ENCODE results near the gene MRPL37. TPM values are rescaled to one million over a fixed set of nuclear protein-coding genes. Genes with fewer than 3 reads are reported as not detected.

MRPL37 gene
- total RNA-seq, 2 experiments from 2014 or later: 107 to 126 TPM

- H3K79me2 ChIP-seq (ENCODE audit: insufficient read depth, low read depth, low read length): no peaks in the 10 kb centered on the region
- no TSS peak for BruUV-seq (replicated peaks)
- no peak overlapping the region for H3K4me3 ChIP-seq (ENCODE audit: low read depth, low read length, poor library complexity, severe bottlenecking)
- intact Hi-C loops (cut with micrococcal nuclease; ENCODE audit: unreplicated experiment): no loop called here
- H3K4me2 ChIP-seq (ENCODE audit: low read length): no peak overlapping the region
- H3K9me3 ChIP-seq (ENCODE audit: low read length): no peaks in the 10 kb centered on the region
- CTCF ChIA-PET (ENCODE audit: unreplicated experiment): no interaction called here
- H4K20me1 ChIP-seq (ENCODE audit: insufficient read depth, low read length): no peaks in the 10 kb centered on the region
- no peaks in the 10 kb centered on the region for H3K4me1 ChIP-seq (ENCODE audit: insufficient read depth, low read length, poor library complexity, severe bottlenecking)
- no peak overlapping the region for H2AFZ ChIP-seq (ENCODE audit: low read length)
- POLR2A ChIA-PET: no interaction called here
- TF ChIP-seq, protein P1, sequence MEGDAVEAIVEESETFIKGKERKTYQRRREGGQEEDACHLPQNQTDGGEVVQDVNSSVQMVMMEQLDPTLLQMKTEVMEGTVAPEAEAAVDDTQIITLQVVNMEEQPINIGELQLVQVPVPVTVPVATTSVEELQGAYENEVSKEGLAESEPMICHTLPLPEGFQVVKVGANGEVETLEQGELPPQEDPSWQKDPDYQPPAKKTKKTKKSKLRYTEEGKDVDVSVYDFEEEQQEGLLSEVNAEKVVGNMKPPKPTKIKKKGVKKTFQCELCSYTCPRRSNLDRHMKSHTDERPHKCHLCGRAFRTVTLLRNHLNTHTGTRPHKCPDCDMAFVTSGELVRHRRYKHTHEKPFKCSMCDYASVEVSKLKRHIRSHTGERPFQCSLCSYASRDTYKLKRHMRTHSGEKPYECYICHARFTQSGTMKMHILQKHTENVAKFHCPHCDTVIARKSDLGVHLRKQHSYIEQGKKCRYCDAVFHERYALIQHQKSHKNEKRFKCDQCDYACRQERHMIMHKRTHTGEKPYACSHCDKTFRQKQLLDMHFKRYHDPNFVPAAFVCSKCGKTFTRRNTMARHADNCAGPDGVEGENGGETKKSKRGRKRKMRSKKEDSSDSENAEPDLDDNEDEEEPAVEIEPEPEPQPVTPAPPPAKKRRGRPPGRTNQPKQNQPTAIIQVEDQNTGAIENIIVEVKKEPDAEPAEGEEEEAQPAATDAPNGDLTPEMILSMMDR (conservative IDR thresholded peaks at IDR 0.05; ENCODE audit: low read length): no peak
- TF ChIP-seq EZH2phosphoT487 (IDR thresholded peaks at IDR 0.05; ENCODE audit: borderline replicate concordance, low read depth, low read length): no peak
- H3K9me2 ChIP-seq (ENCODE audit: insufficient read depth, low read length): no peaks in the 10 kb centered on the region
- DNase-seq (ENCODE audit: low spot score): no peak
- no peak overlapping the region for H3K27ac ChIP-seq (ENCODE audit: low read depth, low read length, poor library complexity, severe bottlenecking)
- H3K36me3 ChIP-seq (ENCODE audit: insufficient read depth, low read length): peaks cover 6% of the 10 kb centered on the region
These were observed 43.1 kb downstream of the MRPL37 start for GRCh38 chr1:54243022-54243421.

DNA sequence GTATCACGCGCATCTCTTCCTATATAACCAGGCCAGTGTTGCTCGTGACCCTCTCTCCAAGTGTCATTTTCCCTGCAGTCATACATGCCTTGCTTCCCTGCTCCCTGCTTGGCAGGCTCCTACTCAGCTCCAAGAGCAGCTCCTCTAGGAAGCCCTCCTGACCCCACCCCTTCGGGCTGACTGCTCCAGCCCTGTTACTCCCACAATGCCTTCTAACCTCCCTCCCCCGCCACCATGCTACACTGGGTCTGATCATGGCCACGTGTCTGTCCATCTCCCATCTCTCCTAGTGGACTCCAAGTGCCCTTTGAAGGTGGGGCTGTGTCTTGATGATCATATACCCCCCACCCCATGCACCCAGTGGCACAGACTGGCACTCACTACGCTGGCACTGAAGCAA lies 44.7 kb downstream of the MRPL37 start:
- Histone ChIP-seq H3K27ac (ENCODE audit: low read depth, low read length, poor library complexity, severe bottlenecking) (no peak overlapping the region), H2AFZ (ENCODE audit: low read length) (no peak overlapping the region), H3K4me3 (ENCODE audit: low read depth, low read length, poor library complexity, severe bottlenecking) (no peak overlapping the region), H4K20me1 (ENCODE audit: insufficient read depth, low read length) (no peaks in the 10 kb centered on the region), H3K9me3 (ENCODE audit: low read length) (no peaks in the 10 kb centered on the region), H3K4me1 (ENCODE audit: insufficient read depth, low read length, poor library complexity, severe bottlenecking) (no peaks in the 10 kb centered on the region), H3K36me3 (ENCODE audit: insufficient read depth, low read length) (no peaks in the 10 kb centered on the region), H3K4me2 (ENCODE audit: low read length) (no peak overlapping the region), H3K79me2 (ENCODE audit: insufficient read depth, low read depth, low read length) (no peaks in the 10 kb centered on the region), H3K9me2 (ENCODE audit: insufficient read depth, low read length) (no peaks in the 10 kb centered on the region)
- ChIA-PET CTCF (ENCODE audit: unreplicated experiment) (no interaction called here), POLR2A (interaction anchor here (0.8 kb wide), 1 partner anchor 287 kb away, joined by 3 read pairs; no protein-coding TSS in a partner anchor)
- DNase-seq (ENCODE audit: low spot score): no peak
- no peak for TF ChIP-seq EZH2phosphoT487 (IDR thresholded peaks at IDR 0.05; ENCODE audit: borderline replicate concordance, low read depth, low read length)
- TF ChIP-seq, protein P1 (conservative IDR thresholded peaks at IDR 0.05; ENCODE audit: low read length): no peak
- intact Hi-C loops (cut with micrococcal nuclease; ENCODE audit: unreplicated experiment): no loop called here
- no TSS peak for BruUV-seq (replicated peaks)

- Histone ChIP-seq H3K79me2 (ENCODE audit: insufficient read depth, low read depth, low read length) (no peaks in the 10 kb centered on the region), H3K9me3 (ENCODE audit: low read length) (no peaks in the 10 kb centered on the region)
- CTCF ChIA-PET (ENCODE audit: unreplicated experiment): no interaction called here
These were observed 45.5 kb downstream of the MRPL37 start for GRCh38 chr1:54245501-54245900.

More at GRCh38 chr1:54245501-54245900, 45.5 kb downstream of the MRPL37 start:
- no peaks in the 10 kb centered on the region for H3K36me3 ChIP-seq (ENCODE audit: insufficient read depth, low read length)
- DNase-seq (ENCODE audit: low spot score): no peak
- intact Hi-C loops (cut with micrococcal nuclease; ENCODE audit: unreplicated experiment): no loop called here
- H3K9me2 ChIP-seq (ENCODE audit: insufficient read depth, low read length): no peaks in the 10 kb centered on the region
- H3K4me2 ChIP-seq (ENCODE audit: low read length): no peak overlapping the region
- no peaks in the 10 kb centered on the region for H3K4me1 ChIP-seq (ENCODE audit: insufficient read depth, low read length, poor library complexity, severe bottlenecking)
- H3K27ac ChIP-seq (ENCODE audit: low read depth, low read length, poor library complexity, severe bottlenecking): no peak overlapping the region
- H2AFZ ChIP-seq (ENCODE audit: low read length): no peak overlapping the region
- BruUV-seq (replicated peaks): no TSS peak
- H3K4me3 ChIP-seq (ENCODE audit: low read depth, low read length, poor library complexity, severe bottlenecking): no peak overlapping the region
- TF ChIP-seq, protein P1 (conservative IDR thresholded peaks at IDR 0.05; ENCODE audit: low read length): no peak
- TF ChIP-seq EZH2phosphoT487 (IDR thresholded peaks at IDR 0.05; ENCODE audit: borderline replicate concordance, low read depth, low read length): no peak
- POLR2A ChIA-PET: interaction anchor here (0.8 kb wide), 1 partner anchor 286 kb away, joined by 3 read pairs; no protein-coding TSS in a partner anchor
- H4K20me1 ChIP-seq (ENCODE audit: insufficient read depth, low read length): no peaks in the 10 kb centered on the region

Data from OCI-LY7 (cell line).